Measurements from ENCODE around the gene IGF2BP2.

- TF ChIP-seq POLR2A (IDR thresholded peaks at IDR 0.05): no peak
- TF ChIP-seq, protein P1, sequence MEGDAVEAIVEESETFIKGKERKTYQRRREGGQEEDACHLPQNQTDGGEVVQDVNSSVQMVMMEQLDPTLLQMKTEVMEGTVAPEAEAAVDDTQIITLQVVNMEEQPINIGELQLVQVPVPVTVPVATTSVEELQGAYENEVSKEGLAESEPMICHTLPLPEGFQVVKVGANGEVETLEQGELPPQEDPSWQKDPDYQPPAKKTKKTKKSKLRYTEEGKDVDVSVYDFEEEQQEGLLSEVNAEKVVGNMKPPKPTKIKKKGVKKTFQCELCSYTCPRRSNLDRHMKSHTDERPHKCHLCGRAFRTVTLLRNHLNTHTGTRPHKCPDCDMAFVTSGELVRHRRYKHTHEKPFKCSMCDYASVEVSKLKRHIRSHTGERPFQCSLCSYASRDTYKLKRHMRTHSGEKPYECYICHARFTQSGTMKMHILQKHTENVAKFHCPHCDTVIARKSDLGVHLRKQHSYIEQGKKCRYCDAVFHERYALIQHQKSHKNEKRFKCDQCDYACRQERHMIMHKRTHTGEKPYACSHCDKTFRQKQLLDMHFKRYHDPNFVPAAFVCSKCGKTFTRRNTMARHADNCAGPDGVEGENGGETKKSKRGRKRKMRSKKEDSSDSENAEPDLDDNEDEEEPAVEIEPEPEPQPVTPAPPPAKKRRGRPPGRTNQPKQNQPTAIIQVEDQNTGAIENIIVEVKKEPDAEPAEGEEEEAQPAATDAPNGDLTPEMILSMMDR (IDR thresholded peaks at IDR 0.05): no peak
Observed at GRCh38 chr3:185746470-185746869, 78.4 kb downstream of the IGF2BP2 start.
